ENCODE measurements around the gene PLCB3.
A peak's percentile ranks its signal among the peaks of the same experiment; 100 is the strongest.

The PLCB3 gene

DNA sequence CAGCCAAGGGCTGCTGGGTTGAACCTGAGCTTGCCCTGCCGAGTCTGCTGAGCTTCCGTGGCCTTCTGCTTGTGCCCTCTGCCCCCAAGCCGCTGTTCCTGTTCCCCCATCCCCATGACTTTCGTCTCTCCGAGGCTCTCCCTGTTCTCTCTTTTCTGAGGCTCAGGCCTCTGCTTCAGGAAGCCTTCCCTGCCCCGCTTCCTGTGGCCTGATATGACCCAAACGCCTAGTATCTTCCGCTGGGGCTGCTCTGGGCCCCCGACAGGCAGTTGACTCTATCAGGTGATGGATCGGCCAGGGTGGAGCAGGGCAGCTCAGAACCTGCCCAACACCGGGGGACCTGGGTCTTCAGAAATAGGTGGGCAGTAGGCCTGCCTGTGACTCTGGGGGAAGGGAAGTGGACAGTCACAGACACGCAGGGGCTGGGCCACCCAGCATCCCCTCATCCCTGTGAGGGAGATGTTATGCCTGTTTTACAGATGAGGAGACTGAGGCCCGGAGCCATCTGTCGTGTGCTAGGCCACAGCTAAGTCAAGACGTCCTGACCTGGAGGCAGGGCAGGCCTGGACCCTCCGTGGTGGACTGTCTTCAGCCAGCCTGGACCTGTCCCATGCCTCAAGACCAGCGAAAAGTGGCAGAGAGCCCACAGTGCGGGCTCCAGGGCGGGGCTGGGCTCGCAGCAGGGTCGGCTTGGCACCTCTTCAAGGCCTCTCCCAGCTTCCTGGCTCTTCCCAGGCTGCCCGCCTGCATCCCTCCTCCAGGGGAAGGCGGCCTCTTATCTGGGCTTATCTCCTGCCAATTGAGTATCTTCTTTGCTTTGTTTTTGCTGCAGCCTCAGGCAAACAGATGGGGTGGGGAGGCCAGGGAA, 16.9 kb downstream of the PLCB3 start:
- DNase-seq (ENCODE audit: low read depth), result peak; percentile 47
- no peak for TF ChIP-seq CTCF (conservative IDR thresholded peaks at IDR 0.05; ENCODE audit: low read length)
- H3K4me3 ChIP-seq (ENCODE audit: low read length), result peak overlapping the region; percentile 71

- TF ChIP-seq CTCF (conservative IDR thresholded peaks at IDR 0.05; ENCODE audit: low read length), result no peak
- peak; percentile 51 for DNase-seq (ENCODE audit: low read depth)
- H3K4me3 ChIP-seq (ENCODE audit: low read length), result peak overlapping the region; percentile 71
These were observed 17.7 kb downstream of the PLCB3 start for GRCh38 chr11:64268893-64269539.

DNA sequence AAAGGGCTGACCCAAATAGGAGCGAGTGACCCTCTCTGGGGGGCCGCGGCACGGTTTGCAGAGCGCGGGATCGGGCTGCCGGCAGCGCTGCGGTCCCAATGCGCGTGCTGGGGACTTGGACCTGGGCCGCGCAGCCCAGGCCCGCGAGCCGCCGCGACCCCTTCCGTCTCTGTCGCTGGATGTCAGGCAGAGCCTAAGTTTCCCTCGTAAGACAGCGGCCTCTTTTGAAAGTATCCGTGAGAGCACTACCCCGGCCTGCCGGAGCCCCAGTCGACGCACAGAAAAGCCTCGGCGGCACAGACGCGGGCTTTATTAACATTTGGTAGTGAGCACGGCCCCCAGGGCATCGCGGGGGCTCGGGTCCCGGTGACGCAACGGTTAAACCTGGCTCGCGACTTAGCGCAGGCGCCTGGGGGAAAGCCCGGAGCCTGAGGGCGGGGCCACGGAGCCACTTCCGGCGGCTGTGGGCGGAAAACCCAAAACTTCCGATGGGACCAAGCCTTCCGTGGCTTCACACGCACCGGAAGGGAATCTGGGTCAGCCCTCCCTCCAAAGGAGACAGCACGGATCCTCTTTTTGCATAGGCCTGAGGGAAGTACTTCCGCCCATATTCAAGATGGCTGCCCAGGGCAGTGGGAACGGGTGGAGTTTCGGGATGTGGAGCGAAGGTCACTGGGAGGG, 18.4 kb downstream of the PLCB3 start:
- H3K4me3 ChIP-seq (ENCODE audit: low read length), result peak overlapping the region; percentile 80
- peak; percentile 100 for DNase-seq (ENCODE audit: low read depth)
- no peak for TF ChIP-seq CTCF (conservative IDR thresholded peaks at IDR 0.05; ENCODE audit: low read length)

GRCh38 chr11:64275031-64275800, 23.9 kb downstream of the PLCB3 start:
- no peak for TF ChIP-seq CTCF (conservative IDR thresholded peaks at IDR 0.05; ENCODE audit: low read length)
- no peak for DNase-seq (ENCODE audit: low read depth)
- H3K4me3 ChIP-seq (ENCODE audit: low read length), result no peak overlapping the region

- TF ChIP-seq CTCF (conservative IDR thresholded peaks at IDR 0.05; ENCODE audit: low read length), result no peak
- no peak for DNase-seq (ENCODE audit: low read depth)
- no peak overlapping the region for H3K4me3 ChIP-seq (ENCODE audit: low read length)
These were observed 24.5 kb downstream of the PLCB3 start for GRCh38 chr11:64275841-64276240.

DNA sequence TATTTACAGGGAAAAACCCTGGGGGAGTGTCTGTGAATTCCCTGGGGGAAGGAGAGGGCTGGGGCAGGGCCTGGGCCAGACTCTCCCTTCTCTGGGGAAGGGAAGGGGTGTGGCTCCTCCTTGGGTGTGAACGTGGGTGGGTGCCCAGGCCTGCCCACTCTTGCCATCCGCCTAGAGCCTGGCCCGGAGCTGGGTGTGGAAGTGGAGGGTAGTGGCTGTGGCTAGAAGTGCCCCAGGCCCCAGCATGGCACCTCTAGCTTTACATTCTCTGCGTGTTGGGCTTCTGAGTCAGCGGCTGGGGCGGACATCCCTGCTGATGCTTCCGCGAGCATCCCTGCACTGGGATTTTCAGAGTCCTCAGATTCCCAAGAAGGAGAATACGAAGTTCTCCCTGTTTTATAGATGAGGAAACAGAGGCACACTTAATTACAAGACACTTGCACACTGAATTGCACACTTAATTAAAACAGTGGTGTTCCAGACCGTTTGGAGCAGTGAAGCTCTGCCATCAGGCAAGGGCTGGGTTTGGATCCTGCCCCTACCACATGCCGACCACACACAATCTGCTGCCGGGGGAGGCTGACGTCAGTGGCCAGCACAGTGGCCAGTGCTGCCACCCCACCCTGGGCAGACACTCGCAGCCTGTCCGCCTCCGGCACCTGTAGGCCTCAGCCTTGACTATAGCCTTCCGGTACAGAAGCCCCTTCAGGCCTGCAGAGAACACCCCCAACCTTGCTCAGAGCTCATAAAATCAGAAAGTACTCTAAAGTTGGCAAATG, 25.5 kb downstream of the PLCB3 start:
- TF ChIP-seq CTCF (conservative IDR thresholded peaks at IDR 0.05; ENCODE audit: low read length), result no peak
- H3K4me3 ChIP-seq (ENCODE audit: low read length), result no peak overlapping the region
- DNase-seq (ENCODE audit: low read depth), result peak; percentile 80
